OCI-M2 (cell line): Measurements from ENCODE around the gene RFX2.
"Not testable (repeated sequence)": the region's sequence is repeated elsewhere in the genome, so short reads cannot be mapped to it uniquely, and the experiment has no call there.

Experiments
- DNase-seq: peaks from one replicate; lab custom pipeline; 2025; ENCODE audit not compliant: unreplicated experiment; lab: John Stamatoyannopoulos, UW

RFX2 gene

DNA sequence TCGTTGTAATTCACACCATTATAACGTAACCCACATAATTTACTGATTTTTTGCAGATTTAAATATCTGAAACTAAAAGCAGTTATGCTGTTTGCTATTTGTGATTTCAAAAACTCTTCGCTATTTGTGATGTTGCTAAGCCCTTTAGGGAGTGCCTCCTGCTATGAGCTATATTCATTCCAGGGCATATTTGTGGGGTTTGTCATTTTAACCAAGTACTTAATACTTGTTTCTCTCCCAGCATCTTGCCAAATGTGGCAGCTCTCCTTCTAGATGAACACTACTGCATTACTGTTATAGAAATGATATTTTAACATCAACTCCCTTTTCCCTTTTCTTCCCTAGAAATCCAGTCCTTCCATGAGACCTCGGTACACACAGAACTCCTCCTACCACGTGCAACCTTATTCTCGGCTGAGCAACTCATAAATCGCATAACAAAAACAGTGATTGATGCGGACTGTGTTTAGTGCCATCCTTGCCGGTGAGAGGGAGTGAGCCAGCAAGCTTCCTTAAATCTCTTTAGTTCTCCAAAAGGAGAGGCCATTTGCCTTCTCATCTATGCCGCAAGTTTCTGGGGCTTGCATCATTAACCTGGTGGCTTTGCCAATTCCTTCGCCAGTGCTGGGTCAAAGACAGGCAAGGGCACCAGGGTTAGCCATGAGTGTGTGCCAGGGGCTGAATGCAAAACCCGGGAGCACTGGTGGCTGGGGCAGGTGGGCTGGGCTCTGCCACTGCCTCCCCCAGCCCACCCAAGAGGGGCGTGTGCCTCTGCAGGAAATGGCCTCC lies 33.4 kb downstream of the RFX2 start:
- DNase-seq: no peak

- no peak for DNase-seq
Measured at GRCh38 chr19:6076291-6076665, 34.0 kb downstream of the RFX2 start.

- no peak for DNase-seq
Measured at GRCh38 chr19:6074709-6075403, 35.4 kb downstream of the RFX2 start.

- DNase-seq: no peak
Measured at GRCh38 chr19:6073858-6074708, 36.2 kb downstream of the RFX2 start.

DNA sequence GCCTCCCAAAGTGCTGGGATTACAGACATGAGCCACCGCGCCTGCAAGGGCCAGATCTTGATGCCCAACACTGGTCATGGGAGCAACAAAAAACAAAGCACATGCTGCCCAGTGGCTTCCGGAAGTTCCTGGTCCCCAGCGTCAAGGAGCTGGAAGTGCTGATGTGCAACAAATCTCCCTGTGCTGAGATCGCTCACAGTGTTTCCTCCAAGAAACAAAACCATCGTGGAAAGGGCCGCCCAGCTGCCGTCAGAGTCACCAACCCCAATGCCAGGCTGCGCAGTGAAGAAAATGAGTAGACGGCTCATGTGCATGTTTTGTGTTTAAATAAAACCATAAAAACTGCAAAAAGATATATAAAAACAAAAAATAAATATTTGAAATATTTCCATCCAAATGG lies 37.1 kb downstream of the RFX2 start:
- DNase-seq: not testable (repeated sequence)

GRCh38 chr19:6071875-6072274 lies 38.4 kb downstream of the RFX2 start:
- DNase-seq: no peak

DNA sequence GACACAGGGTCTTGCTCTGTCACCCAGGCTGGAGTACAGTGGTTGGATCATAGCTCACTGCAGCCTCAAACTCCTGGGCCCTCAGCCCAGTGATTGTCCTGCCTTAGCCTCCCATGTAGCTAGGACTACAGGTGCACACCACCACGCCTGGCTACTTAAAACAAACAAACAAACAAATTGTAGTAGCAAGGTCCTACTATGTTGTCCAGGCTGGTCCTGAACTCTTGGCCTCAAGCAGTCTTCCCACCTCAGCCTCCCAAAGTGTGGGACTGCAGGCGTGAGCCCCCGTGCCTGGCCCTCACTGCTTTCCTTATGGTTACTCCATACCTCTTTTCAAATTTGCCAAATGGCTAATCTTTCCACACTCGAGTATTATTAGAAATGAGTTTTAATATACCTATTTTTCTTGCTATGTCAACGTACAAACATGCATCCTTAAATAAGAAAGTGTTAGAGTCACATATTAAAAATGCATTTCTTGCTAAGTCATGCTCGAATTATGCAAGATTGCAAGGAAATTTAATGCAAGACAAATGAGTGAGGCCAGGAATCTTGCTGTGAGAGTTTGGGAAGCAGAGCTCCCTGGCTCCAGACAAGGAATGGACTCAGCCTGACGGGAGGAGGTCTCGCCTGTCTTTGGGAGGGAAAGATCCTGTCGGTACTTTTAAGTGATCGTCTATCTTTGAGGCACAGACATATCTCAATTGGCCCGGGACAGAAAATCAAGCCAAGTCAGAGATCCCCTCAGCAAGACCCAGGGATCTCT lies 39.4 kb downstream of the RFX2 start:
- no peak for DNase-seq

- no peak for DNase-seq
Measured at GRCh38 chr19:6070207-6070681, 40.1 kb downstream of the RFX2 start.

- no peak for DNase-seq
Measured at GRCh38 chr19:6069268-6069791, 41.0 kb downstream of the RFX2 start.

DNA sequence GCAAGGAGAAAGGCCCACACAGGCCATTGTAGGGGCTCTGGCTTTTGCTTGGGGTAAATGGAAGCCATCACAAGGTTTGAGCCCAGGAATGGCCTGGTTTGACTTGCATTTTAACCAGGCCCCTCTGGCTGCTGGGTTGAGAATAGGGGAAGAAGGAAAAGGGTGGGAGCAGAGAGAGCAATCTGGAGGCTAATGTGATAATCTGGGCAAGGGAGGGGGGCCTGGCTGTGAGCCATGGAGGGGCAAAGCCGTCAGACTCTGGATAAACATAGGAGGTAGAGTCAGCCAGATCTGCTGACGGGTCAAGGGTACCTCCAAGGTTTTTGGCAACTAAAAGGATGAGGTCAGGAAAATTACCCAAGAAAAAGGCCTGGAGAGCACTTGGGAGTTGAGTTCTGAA lies 41.6 kb downstream of the RFX2 start:
- DNase-seq: no peak

- no peak for DNase-seq
Measured at GRCh38 chr19:6067975-6068374, 42.3 kb downstream of the RFX2 start.

- DNase-seq: no peak
Measured at GRCh38 chr19:6066661-6067646, 43.3 kb downstream of the RFX2 start.

- DNase-seq: peak; percentile 33
Measured at GRCh38 chr19:6065685-6066374, 44.5 kb downstream of the RFX2 start.

DNA sequence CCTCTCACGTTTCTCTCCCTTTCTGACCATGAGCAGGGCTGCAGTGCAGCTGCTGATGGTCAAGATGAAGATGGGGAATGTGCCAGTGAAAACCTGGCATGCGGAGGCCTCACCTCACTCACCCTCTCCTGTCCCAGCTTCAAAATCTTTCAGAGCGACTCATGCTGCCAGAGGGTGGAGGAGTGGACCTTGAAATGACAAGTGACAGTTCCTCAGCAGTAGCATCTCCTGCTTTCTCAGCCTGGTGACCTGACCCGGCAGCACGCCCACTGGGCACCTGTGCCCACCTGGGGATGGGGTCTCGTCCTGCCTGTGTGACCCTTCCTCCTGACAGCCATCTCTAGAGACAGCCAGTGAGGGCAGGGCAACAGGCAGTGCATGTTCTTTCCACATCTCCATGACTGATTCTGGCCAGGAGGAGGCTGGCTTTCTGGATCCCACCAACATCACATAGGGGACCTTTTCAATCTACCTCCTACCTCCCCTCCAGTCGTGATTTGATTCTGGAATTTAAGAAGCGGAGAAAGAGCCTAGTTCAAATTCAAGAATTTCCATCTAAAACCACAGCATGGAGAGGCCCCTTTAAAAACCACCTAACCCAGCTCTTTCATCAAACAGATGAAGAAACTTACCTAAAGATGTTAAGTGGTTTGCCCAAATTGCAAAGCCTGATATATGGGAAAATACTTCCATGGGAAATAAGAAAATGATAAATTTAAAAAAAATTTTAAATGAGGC lies 45.8 kb downstream of the RFX2 start:
- DNase-seq: no peak

- DNase-seq: no peak
Measured at GRCh38 chr19:6063576-6064335, 46.5 kb downstream of the RFX2 start.

DNA sequence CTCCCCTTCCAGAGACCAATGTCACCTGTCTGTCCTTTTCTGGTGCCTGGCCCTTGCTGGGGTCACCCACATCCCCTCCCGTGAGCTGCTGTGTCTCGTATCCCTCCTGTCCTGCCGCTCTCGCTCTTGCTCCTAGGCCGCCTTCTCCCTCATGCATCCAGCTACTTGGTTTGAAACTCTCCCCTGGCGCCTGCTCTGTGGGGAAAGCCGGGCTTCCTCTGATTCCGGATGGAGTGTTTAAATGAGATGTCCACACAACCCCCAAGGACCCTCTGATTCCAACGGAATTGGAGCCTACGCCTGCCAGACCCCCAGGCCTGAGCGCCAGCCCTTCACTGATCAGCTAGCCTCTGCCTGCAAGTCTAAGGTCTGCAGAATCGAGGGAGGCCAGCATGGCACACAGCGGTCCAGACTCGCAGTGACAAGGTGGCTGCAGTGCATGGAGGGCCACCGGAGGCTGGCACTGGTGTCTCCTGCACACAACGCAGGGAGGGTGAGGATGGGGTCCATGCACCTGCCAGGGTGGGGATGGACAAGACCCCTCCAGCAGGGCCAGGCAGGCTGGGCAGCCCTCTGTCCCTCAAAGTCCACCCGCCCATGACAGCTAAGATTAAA lies 47.2 kb downstream of the RFX2 start:
- no peak for DNase-seq

GRCh38 chr19:6062274-6062673 lies 48.0 kb downstream of the RFX2 start:
- no peak for DNase-seq
